GM21717 (cell line): ENCODE results near the gene PCDH15.

ENCODE experiments used
- ATAC-seq: cut with Tn5 transposase; IDR thresholded peaks from one replicate; pipeline ENCODE4 v1.9.1; 2021; ENCODE audit warnings: mild to moderate bottlenecking, moderate library complexity; ENCODE audit not compliant: unreplicated experiment

The PCDH15 gene

DNA sequence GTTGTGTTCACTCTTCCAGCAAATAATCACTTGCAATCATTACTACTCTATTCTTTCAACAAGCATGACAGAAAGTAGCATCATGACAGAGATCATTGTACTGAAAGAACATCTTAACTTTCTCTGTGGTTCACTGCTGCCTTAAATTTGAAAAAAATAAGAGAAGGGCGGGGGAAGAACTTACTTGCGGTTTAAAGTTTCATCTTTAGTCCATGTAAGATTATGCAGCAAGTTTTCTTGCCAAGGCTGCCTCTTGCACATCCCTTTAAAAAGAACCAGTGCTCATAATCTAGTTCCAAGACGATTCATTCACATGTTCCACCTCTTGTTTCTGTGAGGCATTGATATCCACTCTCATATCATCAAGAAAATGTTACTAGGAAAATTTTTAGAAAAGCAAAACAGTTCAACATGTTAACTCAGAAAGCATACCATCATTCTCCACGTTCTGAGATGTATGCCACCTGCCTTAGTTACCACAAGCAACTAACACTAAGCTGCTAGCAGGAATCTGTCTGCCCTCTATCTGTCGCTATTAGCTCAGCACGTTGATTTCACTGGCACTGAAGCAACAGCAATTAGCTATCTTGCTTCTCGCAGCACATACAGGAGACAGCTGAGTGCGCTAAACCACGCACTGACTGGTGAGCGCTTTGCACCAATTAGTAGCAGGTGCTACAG lies at the start of gene PCDH15:
PCDH15 (minus strand) TSS at position 491 of the 681 bp plus-strand sequence. CDS start 136,969 bp downstream, outside the sequence.
- ATAC-seq: peak; percentile 56

- no peak for ATAC-seq
Observed at GRCh38 chr10:54843932-54844331, 42.9 kb upstream of the PCDH15 start.

- ATAC-seq: no peak
Observed at GRCh38 chr10:54843085-54843646, 42.1 kb upstream of the PCDH15 start.

- no peak for ATAC-seq
Observed at GRCh38 chr10:54837479-54837878, 36.4 kb upstream of the PCDH15 start.

GRCh38 chr10:54833029-54833428 lies 32.0 kb upstream of the PCDH15 start:
- no peak for ATAC-seq

DNA sequence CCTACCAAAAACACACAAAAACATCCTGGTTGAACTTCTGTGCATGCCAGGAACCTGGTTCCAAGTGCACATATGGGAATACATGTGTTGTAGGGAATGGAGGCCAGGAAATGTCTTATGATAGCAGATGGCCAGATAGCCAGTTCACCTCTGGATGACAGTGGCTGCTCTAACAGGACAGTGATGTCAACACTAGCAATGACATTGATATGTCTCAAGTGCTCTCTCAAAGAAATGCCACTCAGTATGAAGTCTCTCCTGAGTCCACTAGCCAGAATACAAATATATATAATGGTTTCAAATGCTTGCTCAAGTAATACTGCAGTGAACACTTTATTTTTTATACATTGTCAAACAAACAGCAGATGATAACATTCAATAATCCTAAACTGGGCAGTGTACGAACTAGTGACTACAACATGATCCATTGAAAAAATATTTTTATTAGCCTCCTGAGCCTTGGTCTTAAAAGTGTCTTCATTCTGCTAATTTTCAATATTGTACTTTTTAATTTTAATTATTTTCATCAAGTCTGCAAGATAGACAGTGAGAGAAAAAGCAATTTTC lies 26.0 kb upstream of the PCDH15 start:
- ATAC-seq: no peak

DNA sequence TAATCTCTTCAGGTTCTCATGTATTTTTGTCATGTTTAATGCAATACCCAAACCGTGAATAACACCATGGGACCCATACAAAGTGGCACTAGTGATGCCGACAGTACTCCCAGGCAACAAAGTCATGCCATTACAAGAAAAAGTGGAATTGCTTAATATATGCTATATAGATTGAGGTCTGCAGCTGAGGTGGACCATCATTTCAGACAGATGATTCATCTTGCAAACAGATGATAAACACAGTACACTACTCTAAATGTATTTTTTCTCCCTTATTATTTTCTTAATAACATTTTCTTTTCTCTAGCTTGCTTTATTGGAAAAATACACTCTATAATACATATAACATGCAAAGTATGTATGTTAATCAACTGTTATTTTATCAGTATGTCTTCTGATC lies 14.6 kb upstream of the PCDH15 start:
- no peak for ATAC-seq

DNA sequence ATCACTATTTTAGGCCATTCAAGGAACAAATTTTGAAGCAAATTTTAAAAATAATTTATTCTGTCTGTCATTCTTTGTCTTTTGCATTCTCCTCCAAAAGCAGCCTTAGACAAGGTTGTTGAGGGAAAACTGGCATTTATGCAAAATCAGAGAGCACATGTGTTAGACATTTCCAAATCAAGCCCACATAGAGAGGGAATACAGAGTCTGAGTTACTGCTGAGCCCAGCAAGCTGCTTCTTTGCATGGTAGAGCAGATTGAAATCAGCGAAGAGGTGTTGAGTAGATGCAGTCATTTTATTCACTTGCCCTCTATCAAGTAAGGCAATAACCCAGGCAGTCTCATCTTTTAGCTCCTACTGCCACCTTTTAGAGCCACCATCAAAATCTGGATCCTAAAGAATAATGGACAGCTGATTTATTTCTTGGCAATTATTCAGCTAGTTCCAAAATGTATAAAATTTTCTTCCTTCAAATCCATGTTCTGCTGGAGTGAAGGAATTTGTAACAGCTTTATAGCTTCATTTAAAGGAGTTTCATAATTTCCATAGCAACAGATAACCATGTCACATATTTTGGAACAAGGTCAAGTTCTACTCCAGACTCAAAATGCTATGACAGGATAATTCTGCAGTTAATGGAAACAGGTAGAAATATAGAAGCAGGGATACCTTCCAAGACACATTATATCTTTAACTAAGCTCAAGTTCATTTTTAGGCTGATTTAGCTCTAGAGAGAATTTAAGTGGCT lies 7.3 kb upstream of the PCDH15 start:
- ATAC-seq: no peak

DNA sequence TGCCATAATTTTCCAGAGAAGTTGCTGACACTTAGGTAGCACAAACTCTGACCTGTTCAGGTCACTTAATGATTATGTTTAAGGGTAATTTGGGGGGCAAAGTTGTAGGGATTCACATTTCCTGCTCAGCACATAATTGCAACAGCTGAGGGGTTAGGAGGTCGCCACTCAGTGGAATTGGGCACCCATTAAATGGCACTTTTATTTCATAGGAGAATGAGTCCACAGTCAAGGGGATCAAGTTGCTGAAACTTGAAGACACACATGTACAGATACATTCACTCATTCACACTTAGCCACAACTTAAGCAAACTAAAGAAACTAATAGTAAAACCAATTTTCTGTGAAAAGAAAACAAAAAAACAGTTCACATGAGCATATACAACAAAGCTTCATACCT lies 1.5 kb downstream of the PCDH15 start:
- no peak for ATAC-seq

DNA sequence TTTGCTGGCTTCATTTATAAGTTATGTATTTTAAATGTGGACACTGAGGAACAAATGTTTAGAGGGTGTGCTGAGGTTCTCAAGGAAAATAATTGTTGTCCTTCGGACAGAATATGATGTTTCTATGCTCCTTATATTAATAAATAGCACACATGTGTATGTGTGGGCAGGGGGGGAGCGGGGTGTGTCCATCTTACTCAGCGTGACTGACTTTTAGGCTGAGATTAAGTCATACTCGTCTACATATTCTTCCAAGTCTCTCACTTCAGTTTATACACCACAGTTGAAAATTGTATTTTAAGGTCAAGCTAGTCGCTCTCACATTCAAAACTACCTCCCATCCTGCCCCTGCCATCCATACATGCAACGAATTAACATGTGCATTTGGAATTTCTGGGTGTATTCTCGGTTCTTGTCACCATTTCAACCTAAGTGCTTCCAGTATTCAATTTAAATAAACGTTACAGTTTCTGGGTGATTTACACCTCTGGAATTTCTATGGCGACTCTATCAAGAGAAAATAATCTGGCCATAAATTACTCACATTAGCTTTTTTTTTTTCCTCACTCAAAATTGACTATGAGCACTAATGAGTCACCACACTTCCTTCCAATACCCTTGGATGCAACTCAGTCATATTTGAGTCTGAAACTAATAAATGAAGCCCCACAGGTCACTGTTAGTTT lies 3.3 kb downstream of the PCDH15 start:
- no peak for ATAC-seq

DNA sequence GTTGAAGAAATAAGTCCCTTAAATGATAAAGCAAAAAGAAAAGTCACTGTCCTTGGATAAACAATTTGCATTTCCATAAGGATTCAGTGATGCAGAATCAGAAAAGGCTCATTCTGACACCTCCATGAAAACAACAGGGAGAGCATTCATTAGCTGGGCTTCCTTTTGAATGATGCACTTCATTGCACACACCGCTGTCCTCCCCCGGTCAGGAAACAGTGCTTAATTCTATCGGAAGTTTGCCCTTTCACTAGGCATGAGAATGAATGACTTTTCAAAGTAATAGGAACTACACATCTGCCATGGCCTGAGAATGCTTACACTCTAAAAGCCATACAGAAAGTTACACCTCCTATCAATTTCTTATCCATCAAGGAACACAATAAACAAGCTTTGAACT lies 4.2 kb downstream of the PCDH15 start:
- ATAC-seq: no peak

DNA sequence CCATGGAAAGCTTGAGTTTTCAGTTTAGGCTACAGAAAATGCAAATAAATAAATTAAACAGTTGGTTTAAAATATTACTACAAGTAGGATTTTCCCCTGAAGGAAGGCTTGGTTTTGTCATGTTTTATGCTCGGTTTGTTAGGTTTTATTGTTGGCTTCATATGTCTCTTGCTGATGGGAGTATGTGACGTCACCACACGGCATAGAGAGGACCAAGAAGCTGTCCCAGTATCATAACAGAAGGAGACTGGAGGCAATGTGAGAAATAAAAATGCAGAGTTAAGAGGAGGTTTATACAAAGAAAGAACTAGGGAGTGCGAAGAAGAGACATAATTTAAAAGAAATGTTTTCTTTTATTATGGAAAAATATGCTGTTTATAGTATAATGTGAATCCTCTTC lies 24.4 kb downstream of the PCDH15 start:
- ATAC-seq: no peak

GRCh38 chr10:54772468-54773122 lies 28.4 kb downstream of the PCDH15 start:
- no peak for ATAC-seq

DNA sequence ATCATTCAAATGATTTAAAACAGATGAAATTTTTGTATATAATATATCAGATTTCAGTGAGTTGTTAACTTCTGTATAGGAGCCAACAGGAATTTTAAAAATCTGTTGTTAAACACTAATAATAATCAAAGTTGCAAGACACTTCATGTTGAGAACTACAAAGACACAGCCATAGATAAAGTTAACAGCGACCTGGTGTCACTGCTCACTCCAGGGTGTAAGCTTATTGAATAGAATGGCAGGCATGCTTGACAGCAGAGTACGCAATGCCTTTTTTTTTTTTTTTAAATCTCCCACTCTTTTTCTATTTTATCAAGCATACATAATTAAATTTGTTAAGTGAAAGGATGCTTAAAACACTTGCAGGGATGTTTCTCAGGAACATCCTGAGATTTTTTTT lies 32.0 kb downstream of the PCDH15 start:
- ATAC-seq: no peak

- ATAC-seq: no peak
Observed at GRCh38 chr10:54758791-54759190, 42.2 kb downstream of the PCDH15 start.

DNA sequence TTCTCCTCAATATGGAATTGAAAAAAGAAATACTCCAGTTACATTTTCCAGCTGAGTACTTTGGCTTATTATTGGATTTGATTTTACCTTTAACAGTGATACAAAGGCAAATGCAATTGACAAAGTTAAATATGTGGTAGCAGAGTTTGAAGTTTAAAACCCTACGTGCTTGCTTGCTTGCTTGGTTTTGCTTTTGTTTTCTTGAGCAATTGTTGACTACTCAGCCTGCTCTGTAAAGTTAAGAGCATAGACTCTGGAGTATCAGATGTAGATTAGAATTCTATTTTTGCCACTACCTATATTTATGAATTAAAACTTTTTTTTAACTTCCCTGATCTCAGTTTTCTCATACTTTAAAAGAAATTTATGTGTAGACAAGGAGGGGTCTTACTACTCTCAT lies 51.4 kb downstream of the PCDH15 start:
- ATAC-seq: no peak

DNA sequence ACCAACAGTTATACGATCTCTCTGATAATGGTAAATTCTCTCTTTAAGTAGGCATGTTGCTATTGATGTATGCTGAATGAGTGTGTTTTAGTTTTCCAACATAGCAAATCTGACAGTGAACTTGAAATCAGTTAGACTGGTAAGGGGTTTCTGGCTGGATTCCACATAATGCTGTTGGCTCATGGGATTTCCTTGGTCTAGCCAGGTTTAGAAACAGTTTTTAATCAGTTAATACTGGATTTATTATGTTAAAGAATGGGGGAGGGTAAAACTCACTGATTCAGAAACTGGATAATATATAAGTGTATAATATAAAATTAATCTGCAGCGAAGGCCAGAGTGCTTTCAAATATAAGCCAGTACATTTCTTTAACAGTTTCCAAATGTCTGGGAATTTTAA lies 55.6 kb downstream of the PCDH15 start:
- no peak for ATAC-seq

DNA sequence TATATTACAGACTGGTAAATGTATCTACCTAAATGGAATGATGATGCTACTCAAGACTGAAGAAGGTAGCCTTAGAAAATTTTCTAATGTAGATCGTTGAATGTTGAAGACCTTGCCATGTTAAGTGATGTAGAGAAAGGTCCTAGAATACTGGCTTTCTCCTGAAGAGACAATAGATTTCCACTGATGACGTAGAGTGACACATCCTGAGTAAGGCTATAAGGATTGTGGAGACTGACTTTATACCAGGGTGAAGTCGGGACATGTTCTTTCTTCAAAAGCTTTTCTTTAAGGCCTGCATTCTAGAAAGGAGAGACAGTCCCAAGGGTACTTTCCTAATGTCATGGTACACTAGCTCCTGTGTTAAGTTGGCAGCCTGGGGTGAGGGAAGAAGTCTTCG lies 58.6 kb downstream of the PCDH15 start:
- ATAC-seq: no peak

GRCh38 chr10:54728511-54728910 lies 72.5 kb downstream of the PCDH15 start:
- ATAC-seq: no peak

GRCh38 chr10:54722075-54722474 lies 79.0 kb downstream of the PCDH15 start:
- ATAC-seq: no peak

DNA sequence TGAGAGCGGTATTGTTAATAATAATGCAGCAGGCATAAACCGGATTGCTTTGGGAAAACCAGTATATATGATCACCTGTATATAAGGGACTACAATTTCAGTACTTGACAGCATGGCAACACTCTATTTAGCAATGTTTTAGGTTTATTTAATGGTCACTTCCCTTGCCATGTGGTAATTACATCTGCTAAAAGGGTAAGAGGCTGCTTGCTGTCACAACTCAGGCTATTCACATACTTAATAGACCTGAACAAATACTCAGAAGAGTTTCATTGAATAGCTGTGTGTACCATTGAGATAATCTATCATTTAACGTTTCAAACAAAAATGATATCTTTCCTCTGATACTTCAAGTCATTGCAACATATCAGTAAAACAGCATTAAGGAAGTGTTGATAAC lies 90.1 kb downstream of the PCDH15 start:
- no peak for ATAC-seq
